ENCODE data around the gene AMT.

The AMT gene

DNA sequence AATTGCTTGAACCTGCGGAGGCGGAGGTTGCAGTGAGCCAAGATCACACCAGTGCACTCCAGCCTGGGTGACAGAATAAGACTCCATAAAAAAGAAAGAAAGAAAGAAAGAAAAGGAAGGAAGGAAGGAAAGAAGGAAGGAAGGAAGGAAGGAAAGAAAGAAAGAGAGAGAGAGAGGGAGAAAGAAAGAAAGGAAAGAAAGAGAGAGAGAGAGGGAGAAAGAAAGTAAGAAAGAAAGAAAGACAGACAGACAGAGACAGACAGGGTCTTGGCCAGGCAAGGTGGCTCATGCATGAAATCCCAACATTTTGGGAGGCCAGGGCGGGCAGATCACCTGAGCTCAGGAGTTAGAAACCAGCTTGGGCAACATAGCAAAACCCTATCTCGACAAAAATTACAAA is 31.3 kb upstream of the AMT start:
- no peak for DNase-seq (ENCODE audit: low read depth, low spot score)
- H3K9ac ChIP-seq (ENCODE audit: insufficient read length, low read depth): no peak overlapping the region
- no peak overlapping the region for H3K4me3 ChIP-seq (ENCODE audit: insufficient read length, low read depth)
- TF ChIP-seq ZNF274 (IDR thresholded peaks at IDR 0.05; ENCODE audit: low read depth, low read length) (no peak), YY1 (IDR thresholded peaks at IDR 0.05; ENCODE audit: insufficient read depth, insufficient read length) (no peak), SUZ12 (IDR thresholded peaks at IDR 0.05; ENCODE audit: extremely low read depth, insufficient read depth, insufficient read length) (no peak)
- no peaks in the 10 kb centered on the region for H3K36me3 ChIP-seq (ENCODE audit: insufficient read depth, insufficient read length, low read length)
- no peaks in the 10 kb centered on the region for H3K9me3 ChIP-seq (ENCODE audit: insufficient read depth, low read length)
- peaks cover 10% of the 10 kb centered on the region for H3K4me1 ChIP-seq (ENCODE audit: insufficient read depth, insufficient read length)
- H3K27me3 ChIP-seq (ENCODE audit: insufficient read depth, insufficient read length): no peaks in the 10 kb centered on the region

DNA sequence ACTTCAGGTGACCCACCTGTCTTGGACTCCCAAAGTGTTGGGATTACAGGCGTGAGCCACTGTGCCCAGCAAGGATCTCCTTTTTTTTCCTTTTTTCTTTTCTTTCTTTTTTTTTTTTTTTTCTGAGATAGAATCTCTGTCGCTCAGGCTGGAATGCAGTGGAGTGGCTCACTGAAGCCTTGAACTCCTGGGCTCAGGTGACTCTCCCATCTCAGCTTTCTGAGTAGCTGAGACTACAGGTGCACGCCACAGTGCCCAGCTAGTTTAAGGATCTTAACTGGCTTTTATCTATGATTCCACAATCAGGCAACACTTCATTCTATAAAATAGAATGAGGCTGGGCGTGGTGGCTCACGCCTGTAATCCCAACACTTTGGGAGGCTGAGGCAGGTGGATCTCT is 23.1 kb upstream of the AMT start:
- H3K9ac ChIP-seq (ENCODE audit: insufficient read length, low read depth): no peak overlapping the region
- no peak overlapping the region for H3K4me3 ChIP-seq (ENCODE audit: insufficient read length, low read depth)
- DNase-seq (ENCODE audit: low read depth, low spot score): no peak
- H3K4me1 ChIP-seq (ENCODE audit: insufficient read depth, insufficient read length): no peaks in the 10 kb centered on the region
- no peaks in the 10 kb centered on the region for H3K27me3 ChIP-seq (ENCODE audit: insufficient read depth, insufficient read length)
- H3K9me3 ChIP-seq (ENCODE audit: insufficient read depth, low read length): no peaks in the 10 kb centered on the region
- H3K36me3 ChIP-seq (ENCODE audit: insufficient read depth, insufficient read length, low read length): no peaks in the 10 kb centered on the region
- TF ChIP-seq SUZ12 (IDR thresholded peaks at IDR 0.05; ENCODE audit: extremely low read depth, insufficient read depth, insufficient read length) (no peak), ZNF274 (IDR thresholded peaks at IDR 0.05; ENCODE audit: low read depth, low read length) (no peak), YY1 (IDR thresholded peaks at IDR 0.05; ENCODE audit: insufficient read depth, insufficient read length) (no peak)

DNA sequence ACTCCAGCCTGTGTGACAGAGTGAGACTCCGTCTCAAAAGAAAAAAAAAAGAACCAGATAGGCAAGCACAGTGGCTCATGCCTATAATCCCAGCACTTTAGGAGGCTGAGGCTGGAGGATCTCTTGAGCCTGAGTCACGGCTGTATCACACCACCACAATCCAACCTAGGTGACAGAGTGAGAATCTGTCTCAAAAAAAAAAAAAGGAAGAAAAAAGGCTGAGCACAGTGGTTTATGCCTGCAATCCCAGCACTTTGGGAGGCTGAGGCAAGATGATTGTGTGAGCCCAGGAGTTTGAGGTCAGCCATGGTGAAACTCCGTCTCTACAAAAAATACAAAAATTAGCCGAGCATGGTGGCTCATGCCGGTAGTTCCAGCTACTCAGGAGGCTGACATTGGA is 12.5 kb upstream of the AMT start:
- Histone ChIP-seq H3K4me3 (ENCODE audit: insufficient read length, low read depth) (no peak overlapping the region), H3K4me1 (ENCODE audit: insufficient read depth, insufficient read length) (no peaks in the 10 kb centered on the region), H3K9ac (ENCODE audit: insufficient read length, low read depth) (no peak overlapping the region), H3K9me3 (ENCODE audit: insufficient read depth, low read length) (no peaks in the 10 kb centered on the region), H3K27me3 (ENCODE audit: insufficient read depth, insufficient read length) (no peaks in the 10 kb centered on the region), H3K36me3 (ENCODE audit: insufficient read depth, insufficient read length, low read length) (no peaks in the 10 kb centered on the region)
- TF ChIP-seq SUZ12 (IDR thresholded peaks at IDR 0.05; ENCODE audit: extremely low read depth, insufficient read depth, insufficient read length) (no peak), ZNF274 (IDR thresholded peaks at IDR 0.05; ENCODE audit: low read depth, low read length) (no peak), YY1 (IDR thresholded peaks at IDR 0.05; ENCODE audit: insufficient read depth, insufficient read length) (no peak)
- DNase-seq (ENCODE audit: low read depth, low spot score): no peak

DNA sequence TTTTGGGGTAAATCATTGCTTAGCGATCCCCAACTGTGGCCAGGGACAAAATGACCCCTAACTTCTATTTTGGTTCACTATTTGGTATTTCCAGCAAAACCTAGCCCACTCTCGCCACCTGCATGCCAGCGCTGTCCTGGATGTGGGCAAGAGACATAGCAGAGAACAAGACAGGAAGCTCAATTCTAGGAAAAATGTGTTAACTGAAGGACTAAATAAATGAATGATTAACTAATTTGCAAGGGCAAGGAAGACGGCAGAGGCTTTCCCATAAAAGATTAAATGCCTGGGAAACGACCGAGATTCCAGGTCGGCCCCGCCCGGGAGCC is 6.4 kb upstream of the AMT start:
- Histone ChIP-seq H3K4me1 (ENCODE audit: insufficient read depth, insufficient read length) (no peaks in the 10 kb centered on the region), H3K9ac (ENCODE audit: insufficient read length, low read depth) (peak overlapping the region; percentile 85), H3K9me3 (ENCODE audit: insufficient read depth, low read length) (no peaks in the 10 kb centered on the region), H3K4me3 (ENCODE audit: insufficient read length, low read depth) (peak overlapping the region; percentile 76), H3K27me3 (ENCODE audit: insufficient read depth, insufficient read length) (no peaks in the 10 kb centered on the region), H3K36me3 (ENCODE audit: insufficient read depth, insufficient read length, low read length) (peaks cover 23% of the 10 kb centered on the region)
- TF ChIP-seq SUZ12 (IDR thresholded peaks at IDR 0.05; ENCODE audit: extremely low read depth, insufficient read depth, insufficient read length) (no peak), ZNF274 (IDR thresholded peaks at IDR 0.05; ENCODE audit: low read depth, low read length) (no peak), YY1 (IDR thresholded peaks at IDR 0.05; ENCODE audit: insufficient read depth, insufficient read length) (no peak)
- DNase-seq (ENCODE audit: low read depth, low spot score): no peak

DNA sequence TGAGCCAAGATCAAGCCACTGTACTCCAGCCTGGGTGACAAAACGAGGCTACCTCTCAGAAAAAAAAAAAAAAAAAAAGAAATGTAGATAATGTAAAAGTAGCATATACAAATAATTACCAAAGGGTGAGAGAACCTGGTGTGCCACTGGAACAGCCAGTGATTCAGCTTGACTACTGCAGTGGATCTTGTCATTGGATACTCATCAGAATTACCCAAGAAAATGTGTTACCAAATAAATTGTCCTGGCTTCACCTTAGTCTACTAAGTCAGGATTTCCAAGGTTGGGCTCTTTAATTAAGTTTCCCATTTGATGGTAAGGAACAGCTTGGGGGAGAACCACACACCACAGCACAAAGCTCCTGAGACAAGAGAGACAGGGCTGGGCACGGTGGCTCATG is 5.3 kb upstream of the AMT start:
- no peak overlapping the region for H3K4me3 ChIP-seq (ENCODE audit: insufficient read length, low read depth)
- no peak for DNase-seq (ENCODE audit: low read depth, low spot score)
- no peaks in the 10 kb centered on the region for H3K9me3 ChIP-seq (ENCODE audit: insufficient read depth, low read length)
- TF ChIP-seq YY1 (IDR thresholded peaks at IDR 0.05; ENCODE audit: insufficient read depth, insufficient read length): no peak
- TF ChIP-seq SUZ12 (IDR thresholded peaks at IDR 0.05; ENCODE audit: extremely low read depth, insufficient read depth, insufficient read length): no peak
- TF ChIP-seq ZNF274 (IDR thresholded peaks at IDR 0.05; ENCODE audit: low read depth, low read length): no peak
- H3K27me3 ChIP-seq (ENCODE audit: insufficient read depth, insufficient read length): no peaks in the 10 kb centered on the region
- no peak overlapping the region for H3K9ac ChIP-seq (ENCODE audit: insufficient read length, low read depth)
- peaks cover 23% of the 10 kb centered on the region for H3K36me3 ChIP-seq (ENCODE audit: insufficient read depth, insufficient read length, low read length)
- peaks cover 5% of the 10 kb centered on the region for H3K4me1 ChIP-seq (ENCODE audit: insufficient read depth, insufficient read length)

DNA sequence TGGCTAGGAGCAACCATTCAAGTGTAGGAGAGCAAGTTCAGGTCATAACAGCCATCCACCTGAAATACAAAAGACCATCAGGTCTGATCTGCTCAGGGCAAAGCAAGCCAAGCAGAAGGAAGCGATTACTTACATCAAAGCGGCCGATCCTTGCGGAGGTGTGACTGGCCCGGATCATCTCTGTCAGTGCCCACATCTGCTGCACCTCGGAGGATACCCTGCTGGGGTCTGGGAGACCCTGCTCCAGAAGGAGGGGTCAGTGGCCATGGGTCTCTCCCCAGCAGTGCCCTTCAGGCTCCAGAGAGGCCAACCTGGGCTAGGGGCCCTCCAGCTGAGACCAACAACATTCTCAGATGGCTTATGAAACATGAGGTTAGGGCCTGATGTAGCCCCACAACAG is 2.5 kb upstream of the AMT start:
- TF ChIP-seq SUZ12 (IDR thresholded peaks at IDR 0.05; ENCODE audit: extremely low read depth, insufficient read depth, insufficient read length): no peak
- no peak for TF ChIP-seq YY1 (IDR thresholded peaks at IDR 0.05; ENCODE audit: insufficient read depth, insufficient read length)
- TF ChIP-seq ZNF274 (IDR thresholded peaks at IDR 0.05; ENCODE audit: low read depth, low read length): no peak
- H3K4me1 ChIP-seq (ENCODE audit: insufficient read depth, insufficient read length): peaks cover 10% of the 10 kb centered on the region
- no peaks in the 10 kb centered on the region for H3K27me3 ChIP-seq (ENCODE audit: insufficient read depth, insufficient read length)
- no peaks in the 10 kb centered on the region for H3K9me3 ChIP-seq (ENCODE audit: insufficient read depth, low read length)
- H3K9ac ChIP-seq (ENCODE audit: insufficient read length, low read depth): no peak overlapping the region
- peaks cover 30% of the 10 kb centered on the region for H3K36me3 ChIP-seq (ENCODE audit: insufficient read depth, insufficient read length, low read length)
- no peak overlapping the region for H3K4me3 ChIP-seq (ENCODE audit: insufficient read length, low read depth)
- no peak for DNase-seq (ENCODE audit: low read depth, low spot score)

DNA sequence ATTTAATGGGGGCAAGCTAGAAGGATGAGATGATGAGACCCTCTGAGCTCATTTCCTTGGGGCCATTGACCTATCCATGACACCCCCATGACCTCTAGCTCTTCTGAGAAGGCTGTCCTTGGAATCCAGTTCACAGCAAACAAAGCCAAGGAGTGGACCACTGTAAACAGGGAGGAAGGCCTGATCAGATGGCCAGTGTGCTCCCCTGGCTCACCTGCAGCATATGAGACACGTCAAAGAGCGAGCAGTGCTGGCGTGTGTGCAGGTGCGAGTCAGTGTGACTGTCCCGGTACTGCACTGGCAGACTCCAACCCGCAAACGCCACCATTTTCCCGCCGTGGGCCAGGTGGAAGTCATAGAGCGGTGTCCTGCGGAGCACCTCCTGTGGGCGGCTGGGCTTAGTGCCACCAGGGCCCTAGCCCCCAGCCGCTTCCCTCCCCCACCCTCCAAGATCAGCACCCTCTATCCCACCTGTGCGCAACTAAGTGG is 339 bp downstream of the AMT start:
- H3K27me3 ChIP-seq (ENCODE audit: insufficient read depth, insufficient read length): no peaks in the 10 kb centered on the region
- H3K36me3 ChIP-seq (ENCODE audit: insufficient read depth, insufficient read length, low read length): peaks cover 51% of the 10 kb centered on the region
- DNase-seq (ENCODE audit: low read depth, low spot score): no peak
- H3K9ac ChIP-seq (ENCODE audit: insufficient read length, low read depth): peak overlapping the region; percentile 84
- peak overlapping the region; percentile 58 for H3K4me3 ChIP-seq (ENCODE audit: insufficient read length, low read depth)
- no peaks in the 10 kb centered on the region for H3K9me3 ChIP-seq (ENCODE audit: insufficient read depth, low read length)
- peaks cover 24% of the 10 kb centered on the region for H3K4me1 ChIP-seq (ENCODE audit: insufficient read depth, insufficient read length)
- peak; percentile 7 for TF ChIP-seq YY1 (IDR thresholded peaks at IDR 0.05; ENCODE audit: insufficient read depth, insufficient read length)
- no peak for TF ChIP-seq SUZ12 (IDR thresholded peaks at IDR 0.05; ENCODE audit: extremely low read depth, insufficient read depth, insufficient read length)

Data from NT2/D1 (cell line).